Heart left ventricle (tissue), 16 donors: ENCODE results near the gene STK4. TPM values are rescaled to one million over a fixed set of nuclear protein-coding genes. Genes with fewer than 3 reads are reported as not detected.

Experiments used
- ATAC-seq, 4 donors: fragments of 200-7000 bp; cut with Tn5 transposase; one replicate each; pipeline ENCODE4 v1.9.1; 2020 to 2022; ENCODE audit warnings: moderate library complexity in 4 of 4, mild to moderate bottlenecking in 3 of 4, moderate number of reproducible peaks in 1 of 4
- DNase-seq, 5 donors: peaks; one replicate each; pipeline ENCODE4 v3.0.0-alpha.2; 2020
- H3K27ac ChIP-seq, 12 donors: fragments of 200-600 bp; sonication (generic) in 4 of 12; one replicate each; pipeline versions ENCODE4 v1.5.0 to v1.8.0; 2016 to 2022; ENCODE audit warnings: mild to moderate bottlenecking in 2 of 12
- H3K27me3 ChIP-seq, 9 donors: fragments of 200-600 bp; sonication (generic) in 2 of 9; one replicate each; pipeline versions ENCODE4 v1.5.1 to v1.8.0; 2016 to 2022; ENCODE audit warnings: mild to moderate bottlenecking in 3 of 9
- H3K36me3 ChIP-seq, 9 donors: fragments of 200-600 bp; sonication (generic) in 2 of 9; one replicate each; pipeline versions ENCODE4 v1.5.0 to v1.8.0; 2018 to 2022; ENCODE audit warnings: mild to moderate bottlenecking in 2 of 9
- H3K4me1 ChIP-seq, 12 donors: fragments of 200-600 bp; sonication (generic) in 4 of 12; one replicate each; pipeline versions ENCODE4 v1.5.0 to v1.8.0; 2016 to 2022; ENCODE audit warnings: mild to moderate bottlenecking in 3 of 12
- H3K4me3 ChIP-seq, 12 donors: fragments of 200-600 bp; sonication (generic) in 4 of 12; one replicate each; pipeline versions ENCODE4 v1.5.0 to v1.8.0; 2017 to 2022; ENCODE audit warnings: mild to moderate bottlenecking in 9 of 12, moderate library complexity in 4 of 12
- H3K9me3 ChIP-seq, 12 donors: fragments of 200-600 bp; sonication (generic) in 4 of 12; one replicate each; pipeline versions ENCODE4 v1.5.0 to v1.8.0; 2016 to 2022; ENCODE audit warnings: mild to moderate bottlenecking in 1 of 12
- CTCF ChIP-seq, 12 donors: fragments of 200-600 bp; sonication (generic) in 4 of 12; IDR thresholded peaks; one replicate each; pipeline versions ENCODE4 v1.5.0 to v1.8.0; 2018 to 2022; ENCODE audit warnings: antibody characterized with exemption in 12 of 12, mild to moderate bottlenecking in 5 of 12
- POLR2A ChIP-seq, 2 donors: fragments of 450-650 bp; IDR thresholded peaks; one replicate each; pipeline ENCODE4 v1.6.1; 2017; ENCODE audit warnings: antibody characterized with exemption in 2 of 2, mild to moderate bottlenecking in 2 of 2, moderate library complexity in 2 of 2
- WGBS, 4 donors: extraction: QIAGEN DNeasy Blood & Tissue Kit in 2 of 4; methylation state at CpG; one replicate each; pipeline versions ENCODE4 v1.1.5 to v1.1.7; 2013 to 2018; 5-methylcytosine and 5-hydroxymethylcytosine counted together
- intact Hi-C, 10 donors: fragments of 100-400 bp; cut with DNase I; formaldehyde crosslinking; loops; one replicate each; pipeline versions ENCODE4 v1.11.1 to v1.14.2; 2022
- polyA plus RNA-seq, 2 donors: library from polyadenylated mRNA; stranded (reverse); fragments of 200-250 nt; gene quantifications; one replicate each; pipeline ENCODE4 v1.2.3, GENCODE V29; 2013
- total RNA-seq, 9 donors: library from RNA; depleted of rRNA in 2 of 9; stranded (reverse); fragments of >200 nt in 2 of 9; fragmentation: NEBNext Ultra II Directional in 3 of 9; extraction: Animal tissue kit (Norgen Biotek cat#: 25700) in 3 of 9; gene quantifications; one replicate each; pipeline versions ENCODE4 v1.1.0 to v1.2.4, GENCODE V29; 2016 to 2023
- donor health status: ischemic (EF 13 %, LVEDD 7.1; RV severe dilation, severe dysfunction).
- donor health status: healthy with polysubstance abuse.
- donor health status: DM: no; HTN: yes; CAD: no.
- donor health status: DM: no; HTN: no; CAD: no.
- donor health status: ischemic (EF 25% LVEDD 6.9; RV normal size, moderate dysfunction).
- donor health status: ischemic (EF 25% LVEDD 5.7; RV mildly dilated, moderate dysfunction).
- donor health status: healthy.
- donor health status: DM: yes; HTN: yes; CAD: no.
- donor health status: ischemic (EF 35%, LVEDD 5.7; RV mildly dilated, moderate dysfunction).
- donor health status: nonischemic (EF 11% LVEDD 7.7; RV severe dilation, severe dysfunction).
- donor health status: DM: yes; HTN: yes; CAD: no.
- donor health status: PGD.
- donor health status: ischemic (EF 29% LVEDD 5.4; RV normal size, mild dysfunction).
- donor health status: nonischemic (EF 23%, LVEDD 6.1; RV moderate dilation, normal function).

Gene STK4
- total and polyA plus RNA-seq, 11 donors: 3.2 to 25.3 (median 9.3) TPM

DNA sequence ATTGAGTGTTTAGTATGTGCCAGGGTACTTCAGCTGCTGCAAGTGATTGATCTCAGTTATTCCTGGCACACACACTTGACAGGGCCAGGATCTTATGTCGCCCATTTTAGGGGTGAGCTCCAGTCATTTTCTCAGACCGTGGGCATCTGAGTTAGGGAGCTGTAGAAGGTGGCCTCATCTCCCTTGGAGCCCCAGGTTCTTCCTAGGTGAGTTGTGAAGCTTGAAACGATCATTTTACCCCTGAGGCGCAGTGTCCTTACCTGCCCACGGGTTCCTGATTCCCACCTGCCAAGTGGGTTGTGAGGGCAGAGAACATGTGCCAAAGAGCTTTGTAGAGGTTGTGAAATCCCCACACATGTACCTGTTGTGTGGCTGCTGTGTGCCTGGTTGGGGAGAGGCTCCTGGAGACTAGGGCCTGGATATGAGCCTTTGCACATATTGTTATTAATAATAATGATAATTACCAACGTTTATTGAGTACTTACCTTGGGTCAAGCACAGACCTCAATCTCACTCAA is 135.1 kb downstream of the STK4 start:
- no peak for TF ChIP-seq POLR2A (IDR thresholded peaks at IDR 0.05)
- no peak for TF ChIP-seq CTCF (IDR thresholded peaks at IDR 0.05)
- 66 to 80% (median 70%) methylated on average over 6 of the region's 6 CpGs for WGBS, 4 donors

GRCh38 chr20:45103072-45103471 is 136.8 kb downstream of the STK4 start:
- Histone ChIP-seq H3K4me1 (peaks cover 0 to 12% (median under 1%) of the 10 kb centered on the region in 12 donors), H3K9me3 (peaks cover 0 to 3% (median 0%) of the 10 kb centered on the region in 12 donors), H3K36me3 (no peaks in the 10 kb centered on the region), H3K27me3 (peaks cover 12 to 53% (median 19%) of the 10 kb centered on the region in 9 donors), H3K4me3 (no peak overlapping the region), H3K27ac (no peak overlapping the region)
- WGBS, 4 donors: 67 to 79% (median 71%) methylated on average over 2 of the region's 2 CpGs
- DNase-seq (no peak), ATAC-seq (no peak)
- intact Hi-C loops: no loop called here
- TF ChIP-seq CTCF (IDR thresholded peaks at IDR 0.05) (no peak), POLR2A (IDR thresholded peaks at IDR 0.05) (no peak)

More for the DNA sequence above, 135.1 kb downstream of the STK4 start:
- Histone ChIP-seq H3K4me3 (no peak overlapping the region), H3K4me1 (peaks cover 0 to 19% (median 4%) of the 10 kb centered on the region in 12 donors), H3K27me3 (peaks cover 22 to 59% (median 35%) of the 10 kb centered on the region in 9 donors), H3K9me3 (peaks cover 0 to 3% (median 0%) of the 10 kb centered on the region in 12 donors), H3K27ac (no peak overlapping the region), H3K36me3 (no peaks in the 10 kb centered on the region)
- intact Hi-C loops: no loop called here
- ATAC-seq (no peak), DNase-seq (no peak)

DNA sequence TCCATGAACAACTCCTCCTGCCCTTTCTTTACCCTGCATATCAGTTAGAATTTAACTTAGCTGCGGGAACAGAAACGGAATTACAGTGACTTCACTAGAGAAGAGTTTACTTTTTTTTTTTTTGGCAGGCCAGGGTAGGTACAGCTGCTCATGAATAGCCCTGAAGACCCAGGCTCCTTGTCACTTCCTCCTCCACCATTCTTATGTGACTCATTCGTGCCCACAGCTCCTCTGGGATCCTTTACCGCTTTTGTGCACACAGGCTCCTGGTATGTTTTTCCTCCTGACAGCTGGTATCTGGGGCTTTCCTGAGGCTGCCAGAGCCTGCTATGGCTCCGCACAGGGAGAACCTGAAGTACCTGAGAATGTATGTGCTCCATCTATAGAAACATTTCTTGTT is 138.5 kb downstream of the STK4 start:
- H3K36me3 ChIP-seq: no peaks in the 10 kb centered on the region
- 53 to 71% (median 61%) methylated on average over 5 of the region's 5 CpGs for WGBS, 4 donors
- DNase-seq (no peak), ATAC-seq (no peak)
- peaks cover 0 to 3% (median 0%) of the 10 kb centered on the region in 12 donors for H3K9me3 ChIP-seq
- H3K4me1 ChIP-seq: peaks cover 0 to 6% (median 0%) of the 10 kb centered on the region in 12 donors
- TF ChIP-seq CTCF (IDR thresholded peaks at IDR 0.05) (no peak), POLR2A (IDR thresholded peaks at IDR 0.05) (no peak)
- no peak overlapping the region for H3K4me3 ChIP-seq
- peaks cover 3 to 40% (median 13%) of the 10 kb centered on the region in 9 donors for H3K27me3 ChIP-seq
- H3K27ac ChIP-seq: no peak overlapping the region
- intact Hi-C loops: no loop called here

- Histone ChIP-seq H3K4me1 (peaks cover 0 to 6% (median 0%) of the 10 kb centered on the region in 12 donors), H3K27me3 (peaks cover 0 to 35% (median 8%) of the 10 kb centered on the region in 9 donors), H3K4me3 (no peak overlapping the region), H3K9me3 (peaks cover 0 to 3% (median 0%) of the 10 kb centered on the region in 12 donors), H3K36me3 (no peaks in the 10 kb centered on the region), H3K27ac (no peak overlapping the region)
- DNase-seq: no peak
- TF ChIP-seq CTCF (IDR thresholded peaks at IDR 0.05): no peak
- no peak for TF ChIP-seq POLR2A (IDR thresholded peaks at IDR 0.05)
- ATAC-seq: no peak
- 83 to 91% (median 89%) methylated on average over 2 of the region's 2 CpGs for WGBS, 4 donors
- intact Hi-C loops: no loop called here
These were observed 139.0 kb downstream of the STK4 start for GRCh38 chr20:45105317-45105716.
